Stimulated activated CD8-positive, alpha-beta memory T cell treated with anti-CD3 and anti-CD28 coated beads, Interleukin-15, amount 100 ng/mL, for 4 hours (primary cell): ENCODE data around the gene MMEL1.
"Not testable (repeated sequence)": the region's sequence is repeated elsewhere in the genome, so short reads cannot be mapped to it uniquely, and the experiment has no call there.

Experiments used
- DNase-seq, 2 donors: peaks; one replicate each; pipeline ENCODE4 v3.0.0-alpha.2; 2020; ENCODE audit warnings: low read depth in 2 of 2

MMEL1 gene

DNA sequence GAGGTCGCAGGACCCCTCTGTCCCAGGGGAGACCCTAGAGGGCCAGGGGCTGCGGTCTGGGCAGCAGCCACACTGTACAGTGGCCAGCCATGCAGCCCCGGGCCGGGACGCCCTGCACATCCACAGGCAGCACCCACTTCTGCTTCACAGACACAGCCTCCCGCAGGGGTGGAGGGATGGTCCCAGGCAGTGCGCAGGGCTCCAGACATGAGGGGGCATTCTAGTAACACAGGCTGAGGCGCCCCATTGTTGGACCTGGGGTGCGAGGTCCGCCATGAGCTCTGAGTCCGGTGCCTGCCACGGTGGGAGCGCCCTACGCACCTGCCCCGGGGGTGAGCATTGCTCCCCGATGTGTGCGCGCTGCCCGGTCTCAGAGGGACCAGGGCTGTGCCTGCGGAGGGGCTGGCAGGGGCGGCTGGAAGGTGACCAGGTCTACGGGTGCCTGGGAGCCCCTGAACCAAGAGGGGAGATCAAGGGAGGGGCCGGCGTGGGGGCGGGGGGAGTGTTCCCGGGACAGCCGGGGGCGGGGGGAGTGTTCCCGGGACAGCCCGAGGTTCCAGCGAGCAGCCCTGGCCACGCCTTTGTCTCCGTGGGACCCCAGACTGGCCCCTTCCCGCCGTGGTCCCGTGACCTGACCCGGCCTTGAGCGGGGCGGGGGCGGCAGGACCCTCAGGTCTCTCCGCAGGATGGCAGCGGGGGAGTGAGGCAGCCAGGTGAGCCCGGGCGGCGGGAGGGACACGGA lies 4.5 kb downstream of the MMEL1 start:
- no peak for DNase-seq

DNA sequence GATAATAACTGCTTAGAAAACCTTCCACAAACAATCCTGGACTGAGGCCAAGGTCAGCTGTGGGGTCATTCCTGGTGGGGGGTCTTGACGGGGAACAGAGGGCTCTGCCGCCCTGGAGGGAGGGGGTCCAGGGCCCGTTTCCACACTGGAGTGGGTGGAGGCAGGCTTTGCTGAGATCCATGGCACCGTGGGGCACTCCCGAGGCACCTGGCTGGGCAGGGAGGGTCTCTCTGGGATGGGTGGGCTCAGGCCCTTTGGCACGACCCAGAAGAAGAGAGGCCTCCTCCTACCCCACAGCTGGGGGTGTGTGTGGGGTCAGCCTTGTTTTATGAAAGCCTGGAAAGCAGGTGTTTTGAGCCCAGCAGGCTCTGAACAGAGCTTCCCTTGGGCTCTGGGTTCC lies 5.1 kb downstream of the MMEL1 start:
- DNase-seq: no peak

DNA sequence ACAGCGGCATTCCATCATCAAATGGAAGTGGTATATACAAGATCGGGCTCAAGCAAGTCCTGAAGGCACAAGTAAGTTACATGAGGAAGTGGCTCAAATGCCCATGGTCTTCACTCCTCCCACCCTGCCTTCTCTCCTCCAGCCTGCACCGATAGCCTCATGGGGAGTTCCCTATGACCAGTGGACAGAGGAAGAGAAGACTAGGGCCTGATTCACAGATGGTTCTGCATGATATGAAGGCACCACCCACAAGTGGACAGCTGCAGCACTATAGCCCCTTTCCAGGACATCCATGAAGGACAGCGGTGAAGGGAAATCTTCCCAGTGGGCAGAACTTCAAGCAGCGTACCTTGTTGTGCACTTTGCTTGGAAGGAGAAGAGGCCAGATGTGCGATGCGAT lies 7.1 kb downstream of the MMEL1 start:
- not testable (repeated sequence) for DNase-seq

DNA sequence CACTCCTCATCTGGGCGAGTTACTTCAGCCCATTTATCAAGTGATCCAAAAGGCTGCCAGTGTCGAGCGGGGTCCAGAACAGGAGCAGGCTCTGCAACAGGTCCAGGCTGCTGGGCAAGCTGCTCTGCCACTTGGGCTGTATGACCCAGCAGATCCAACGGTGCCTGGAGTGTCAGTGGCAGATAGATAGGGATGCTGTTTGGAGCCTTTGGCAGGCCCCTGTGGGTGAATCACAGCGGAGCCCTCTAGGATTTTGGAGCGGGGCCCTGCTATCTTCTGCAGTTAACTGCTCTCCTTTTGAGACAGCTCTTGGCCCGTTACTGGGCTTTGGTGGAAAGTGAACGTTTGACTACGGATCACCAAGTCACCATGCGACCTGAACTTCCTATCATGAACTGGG lies 7.5 kb downstream of the MMEL1 start:
- no peak for DNase-seq

DNA sequence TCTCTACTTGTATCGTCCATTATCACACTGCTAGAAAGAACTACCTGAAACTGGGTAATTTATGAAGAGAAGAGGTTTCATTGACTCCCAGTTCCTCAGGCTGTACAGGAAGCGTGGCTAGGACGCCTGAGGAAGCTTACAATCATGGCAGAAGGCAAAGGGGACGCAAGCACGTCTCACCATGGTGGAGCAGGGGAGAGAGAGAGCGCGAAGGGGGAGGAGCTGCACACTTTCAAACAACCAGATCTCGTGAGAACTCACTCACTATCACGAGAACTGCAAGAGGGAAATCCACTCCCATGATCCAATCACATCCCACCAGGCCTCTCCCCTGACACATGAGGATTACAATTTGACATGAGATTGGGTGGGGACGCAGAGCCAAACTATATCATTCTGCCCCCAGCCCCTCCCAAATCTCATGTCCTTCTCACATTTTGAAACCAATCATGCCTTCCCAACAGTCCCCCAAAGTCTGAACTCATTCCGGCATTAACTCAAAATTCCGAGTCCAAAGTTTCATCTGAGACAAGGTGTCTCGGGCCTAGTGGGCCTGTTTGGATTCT lies 8.0 kb downstream of the MMEL1 start:
- DNase-seq: no peak

DNA sequence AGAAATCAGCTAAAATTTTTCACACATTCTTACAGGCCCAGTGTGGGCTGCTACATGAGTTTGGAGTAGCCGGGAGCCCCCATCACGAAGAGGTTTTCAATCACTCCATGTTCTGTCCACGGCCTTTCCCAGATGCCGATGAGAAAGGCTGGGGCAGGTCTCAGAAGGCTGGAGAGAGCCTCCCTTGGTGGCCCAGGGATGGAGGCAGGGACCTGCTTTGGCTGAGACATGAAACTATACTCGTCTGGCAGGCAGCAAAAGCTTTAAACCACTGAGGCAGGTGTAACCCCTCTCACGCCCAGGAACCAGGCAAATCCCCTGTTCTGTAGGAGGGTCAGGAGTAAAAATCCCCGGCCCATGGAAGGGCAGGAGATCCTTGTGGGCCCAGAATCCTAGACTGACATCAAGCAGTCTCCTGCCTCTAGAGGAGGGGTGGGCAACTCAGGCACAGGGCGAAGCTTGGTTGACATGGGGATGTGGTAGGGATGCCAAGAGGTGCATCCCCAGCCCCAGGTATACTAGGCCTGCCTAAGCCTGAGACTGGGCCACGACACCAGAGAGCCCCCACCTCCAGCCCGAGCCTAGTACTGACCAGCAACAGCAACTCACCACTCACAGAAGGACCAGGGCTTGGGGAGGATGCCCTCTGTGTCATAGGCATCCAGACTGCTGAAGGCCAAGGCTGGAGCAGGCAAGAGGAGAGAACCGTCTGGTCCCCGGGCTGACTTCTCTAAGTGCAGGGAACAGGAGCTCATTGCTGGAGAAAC lies 9.1 kb downstream of the MMEL1 start:
- no peak for DNase-seq

DNA sequence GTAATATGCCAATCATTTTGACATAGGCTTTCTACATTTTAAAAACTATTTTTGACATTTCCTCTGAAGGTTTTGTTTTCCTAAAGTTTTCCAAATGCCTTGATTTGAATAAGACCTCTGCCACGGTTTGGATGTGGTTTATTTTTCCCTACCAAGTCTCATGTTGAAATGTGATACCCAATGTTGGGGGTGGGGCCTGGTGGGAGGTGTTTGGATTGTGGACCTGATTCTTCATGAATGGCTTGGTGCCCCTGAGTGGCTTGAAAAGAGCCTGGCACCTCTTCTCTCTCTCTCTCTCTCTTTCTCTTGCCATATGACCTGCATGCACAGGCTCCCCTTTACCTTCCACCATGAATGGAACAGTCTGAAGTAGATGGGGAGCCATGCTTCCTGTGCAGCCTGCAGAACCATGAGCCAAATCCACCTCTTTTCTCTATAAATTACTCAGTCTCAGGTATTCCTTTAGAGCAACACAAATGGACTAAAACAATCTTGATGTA lies 14.8 kb downstream of the MMEL1 start:
- DNase-seq: no peak

DNA sequence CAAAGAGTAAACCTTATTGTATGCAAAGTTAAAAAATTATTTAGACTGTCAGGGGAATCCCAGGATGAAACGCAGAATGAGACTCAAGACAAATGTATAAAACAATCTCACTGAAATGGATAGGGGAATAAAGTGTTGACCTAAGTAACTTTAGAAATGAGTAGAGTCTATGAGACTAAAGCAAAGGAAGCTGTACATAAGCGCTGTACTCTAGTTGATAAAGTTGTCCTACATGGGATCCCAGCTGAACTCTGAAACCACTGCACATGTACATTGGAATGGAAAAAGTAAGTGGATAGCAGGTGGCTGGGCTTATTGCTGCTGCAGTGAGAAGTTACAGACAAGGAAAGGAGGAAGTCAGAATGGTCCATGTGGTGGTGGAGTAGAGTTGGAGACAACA lies 18.7 kb downstream of the MMEL1 start:
- no peak for DNase-seq

DNA sequence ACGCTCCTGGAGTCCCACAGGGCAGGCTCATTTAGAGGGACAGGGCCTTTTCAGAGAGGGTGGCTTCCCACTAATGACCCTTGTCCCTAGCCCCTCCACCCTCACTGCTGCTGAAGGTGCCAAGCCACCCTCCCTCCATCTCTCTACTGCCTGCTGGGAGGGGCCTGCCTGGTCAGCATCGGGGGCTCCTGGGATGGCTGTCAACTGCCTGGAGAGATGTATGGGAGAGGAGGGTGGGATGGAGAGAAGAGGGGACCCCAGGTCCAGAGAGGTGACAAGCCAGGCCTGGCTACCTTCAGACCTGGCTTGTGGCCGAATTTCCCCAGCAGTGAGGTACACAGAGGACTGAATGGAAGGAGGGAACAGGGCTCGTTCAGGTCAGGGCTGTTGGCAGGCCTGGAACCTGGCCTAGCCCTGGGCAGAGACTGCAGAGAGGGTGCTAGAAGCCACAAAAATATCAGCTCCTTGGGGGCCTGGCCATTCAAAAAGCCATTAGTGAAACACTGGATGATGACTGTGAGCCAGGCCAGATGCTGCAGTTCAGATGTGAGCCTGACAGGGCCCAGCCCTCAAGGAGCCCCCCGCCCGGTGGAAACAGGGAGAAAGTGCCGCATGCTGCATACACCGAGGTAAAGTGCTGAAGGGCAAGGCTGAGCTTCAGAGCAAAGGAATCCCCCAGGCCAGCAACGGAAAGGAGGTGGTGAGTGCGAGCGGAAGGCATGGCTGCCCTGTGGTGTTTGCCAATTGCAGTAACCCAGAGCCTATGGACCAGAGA lies 20.0 kb downstream of the MMEL1 start:
- DNase-seq: no peak

DNA sequence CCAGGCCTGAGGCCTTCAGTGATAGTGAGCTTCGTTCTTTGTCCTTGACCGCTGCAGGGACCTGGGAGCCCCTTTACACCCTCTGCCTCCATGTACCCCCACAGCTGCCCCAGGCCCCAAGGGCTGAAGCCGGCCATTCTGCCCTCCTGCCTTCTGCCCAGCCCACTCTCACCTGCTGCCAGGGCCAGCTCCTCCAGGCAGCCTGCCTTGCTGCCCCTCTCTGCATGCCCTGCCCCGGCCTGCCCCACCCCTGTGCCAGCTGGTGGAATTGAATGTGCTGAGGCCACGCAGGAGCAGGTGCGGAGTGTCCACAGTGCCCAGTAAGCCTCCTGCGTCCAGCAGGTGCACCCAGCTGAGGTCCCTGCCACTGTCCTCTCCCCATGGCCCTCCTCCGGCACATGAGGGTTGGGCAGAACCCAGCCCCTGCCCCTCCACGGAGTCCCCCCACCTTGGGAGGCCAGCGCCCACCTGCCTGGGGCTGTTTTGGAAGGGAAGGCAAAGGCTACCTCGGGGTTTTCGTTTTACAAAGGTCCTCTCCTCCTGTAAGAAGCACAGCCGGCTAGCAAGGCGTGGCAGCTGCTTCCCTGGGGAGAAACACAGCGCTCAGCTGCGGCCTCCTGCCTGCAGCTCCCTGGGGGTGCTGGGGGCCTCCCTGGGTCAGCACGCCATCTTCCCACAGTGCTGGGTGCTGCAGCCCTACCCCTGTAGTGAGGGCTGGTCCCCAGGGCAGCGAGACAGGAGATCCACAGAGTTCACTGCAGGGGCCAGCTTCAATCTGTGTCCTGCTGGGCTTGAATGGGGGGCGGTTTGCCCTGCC lies 21.0 kb downstream of the MMEL1 start:
- DNase-seq: no peak

DNA sequence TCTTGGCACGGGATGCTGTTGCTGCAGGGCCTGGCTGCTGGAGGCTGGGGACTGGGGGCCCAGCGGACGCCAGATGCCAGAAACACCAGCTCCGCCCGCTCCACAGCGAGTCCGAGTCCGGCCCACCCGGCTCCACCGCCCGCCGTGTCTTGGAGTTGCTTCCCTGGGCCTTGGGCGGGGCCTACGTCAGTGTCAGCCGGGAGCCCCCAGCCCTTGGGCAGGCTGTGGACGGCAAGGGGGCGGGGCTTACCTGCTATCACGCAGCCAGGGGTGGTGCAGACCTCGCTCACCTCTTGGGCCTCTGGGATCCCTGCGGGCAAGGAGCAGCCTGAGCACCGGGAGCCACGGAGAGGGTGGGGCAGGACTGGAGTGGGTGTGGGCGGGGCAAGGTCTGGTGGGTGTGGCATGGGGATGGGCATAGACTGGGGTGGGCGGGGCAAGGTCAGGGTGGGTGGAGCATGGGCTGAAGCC lies 21.8 kb downstream of the MMEL1 start:
- no peak for DNase-seq

DNA sequence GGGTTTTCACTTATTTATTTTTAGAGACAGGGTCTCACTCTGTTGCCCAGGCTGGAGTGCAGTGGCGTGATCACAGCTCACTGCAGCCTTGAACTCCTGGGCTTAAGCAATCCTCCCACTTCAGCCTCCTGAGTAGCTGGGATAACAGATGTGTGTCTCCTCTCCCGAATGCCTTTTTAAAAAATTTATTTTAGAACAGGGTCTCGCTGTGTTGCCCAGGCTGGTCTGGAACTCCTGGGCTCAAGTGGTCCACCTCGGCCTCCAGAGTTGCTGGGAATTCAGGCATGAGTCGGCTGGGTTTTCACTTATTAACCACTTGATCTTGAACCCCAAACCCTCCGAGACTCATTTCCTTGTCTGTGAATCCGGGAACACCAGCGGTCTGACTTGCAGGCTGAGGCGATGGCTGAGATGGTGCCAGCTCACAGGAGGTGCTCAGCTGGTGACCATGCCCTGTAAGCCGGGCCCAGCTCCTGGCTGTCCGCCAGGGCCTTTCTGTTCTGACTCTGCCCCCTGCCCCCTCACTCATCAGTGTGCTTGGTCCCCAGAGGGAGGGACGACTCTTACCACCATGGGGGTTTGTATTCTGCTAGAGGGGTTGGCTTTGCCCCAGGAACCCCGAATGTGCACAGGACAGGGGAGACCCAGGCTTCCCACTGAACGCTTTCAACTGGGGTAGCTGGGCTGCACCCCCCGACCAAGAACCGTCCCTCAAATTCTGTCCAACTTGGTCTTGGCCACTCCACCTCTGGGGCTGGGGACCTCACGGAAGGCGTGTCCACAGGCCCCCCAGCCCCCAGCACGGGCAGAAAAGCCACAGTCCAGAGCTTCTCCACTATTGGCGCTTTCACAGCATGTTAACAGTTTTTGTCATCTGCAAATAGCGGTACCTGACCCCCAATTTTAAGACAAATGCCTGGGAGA lies 22.5 kb downstream of the MMEL1 start:
- no peak for DNase-seq

DNA sequence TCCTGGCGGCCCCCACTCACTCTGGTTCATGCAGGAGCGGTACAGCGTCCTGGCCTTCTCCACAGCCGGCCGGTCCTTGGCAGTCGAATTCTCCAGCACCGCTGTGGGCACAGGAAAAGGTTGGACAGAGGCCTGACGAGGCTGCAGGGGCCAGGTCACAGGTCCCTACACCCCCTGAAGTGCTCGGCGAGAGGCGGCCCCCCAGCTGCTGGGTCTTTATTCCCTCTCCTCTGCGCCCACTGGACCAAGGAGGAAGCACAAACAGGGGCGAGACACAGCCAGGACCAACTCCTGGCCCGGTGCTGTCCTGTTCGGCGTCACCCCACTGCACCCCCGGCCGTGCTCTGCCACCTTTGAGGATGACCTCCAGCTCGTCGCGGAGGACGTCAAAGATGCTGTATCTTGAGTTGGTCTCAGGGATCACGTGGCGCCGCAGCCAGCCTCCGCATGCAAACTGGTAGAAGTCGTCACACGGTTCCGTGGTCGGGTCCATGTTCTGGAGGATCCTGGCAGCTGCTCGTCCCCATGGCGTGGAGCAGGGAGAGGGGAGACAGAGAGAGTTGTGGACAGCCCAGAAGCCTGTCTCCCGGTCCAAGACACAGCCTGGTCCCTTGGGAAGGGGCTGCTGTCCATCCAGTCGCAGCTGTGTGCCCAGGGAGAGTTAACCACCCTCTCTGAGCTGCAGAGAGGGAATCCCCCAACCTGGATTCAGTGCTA lies 23.3 kb downstream of the MMEL1 start:
- no peak for DNase-seq

DNA sequence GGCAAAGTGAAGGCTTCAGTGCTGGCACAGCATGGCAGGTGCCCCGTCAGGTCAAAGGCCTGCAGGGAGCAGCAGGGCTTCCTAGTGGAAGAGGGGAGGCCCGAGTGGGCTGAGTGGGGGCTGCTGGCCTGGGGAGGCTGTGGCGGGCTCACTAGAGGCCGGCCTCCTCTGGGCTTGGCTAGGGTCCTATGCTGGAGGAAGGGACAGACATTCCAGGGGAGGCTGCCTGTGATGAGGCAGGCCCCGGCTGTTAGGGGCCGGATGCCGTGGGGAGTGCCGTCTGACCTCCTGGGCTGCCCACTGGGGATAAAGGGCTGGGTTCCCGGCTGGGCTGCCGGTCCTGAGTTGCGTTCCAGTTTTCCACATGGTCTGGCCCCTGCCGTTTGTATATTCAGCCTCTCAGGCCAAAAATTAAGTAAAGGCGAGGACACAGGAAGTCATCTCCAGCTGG lies 25.1 kb downstream of the MMEL1 start:
- no peak for DNase-seq

DNA sequence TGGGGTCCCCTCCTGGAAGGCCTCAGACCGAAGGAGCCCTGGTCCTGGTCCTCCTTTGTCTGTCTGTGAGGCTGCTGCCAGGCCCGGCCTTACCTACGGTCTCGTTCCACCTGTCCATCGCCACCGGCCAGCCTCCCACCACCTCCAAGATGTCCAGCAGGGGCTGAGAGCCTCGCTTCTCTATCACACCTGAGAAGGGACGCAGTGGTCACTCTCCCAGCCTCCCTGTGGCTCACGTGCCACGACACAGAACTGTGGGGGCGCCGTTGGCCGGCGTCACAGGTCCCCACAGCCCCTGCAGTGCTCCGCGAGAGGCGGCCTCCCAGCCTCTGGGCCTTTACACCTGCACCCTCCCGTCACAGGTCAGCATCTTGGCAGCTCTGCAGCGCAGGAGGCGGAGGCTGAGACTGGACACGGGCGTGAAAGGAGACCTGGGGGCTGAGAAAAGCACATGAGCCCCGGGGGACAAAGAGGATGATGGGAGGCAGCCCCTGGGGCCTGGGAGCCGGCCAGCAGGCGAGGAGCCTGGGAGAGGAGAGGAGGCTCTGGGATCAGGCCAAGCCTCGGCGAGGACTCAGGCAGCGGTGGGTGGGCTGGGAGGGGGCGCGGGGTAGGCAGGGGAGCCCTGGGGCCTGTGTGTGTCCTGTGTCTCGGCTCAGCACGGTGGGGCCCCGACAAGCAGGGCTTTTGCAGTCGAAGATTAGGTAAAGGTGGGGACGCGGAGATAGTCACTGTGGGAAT lies 25.8 kb downstream of the MMEL1 start:
- DNase-seq: no peak

DNA sequence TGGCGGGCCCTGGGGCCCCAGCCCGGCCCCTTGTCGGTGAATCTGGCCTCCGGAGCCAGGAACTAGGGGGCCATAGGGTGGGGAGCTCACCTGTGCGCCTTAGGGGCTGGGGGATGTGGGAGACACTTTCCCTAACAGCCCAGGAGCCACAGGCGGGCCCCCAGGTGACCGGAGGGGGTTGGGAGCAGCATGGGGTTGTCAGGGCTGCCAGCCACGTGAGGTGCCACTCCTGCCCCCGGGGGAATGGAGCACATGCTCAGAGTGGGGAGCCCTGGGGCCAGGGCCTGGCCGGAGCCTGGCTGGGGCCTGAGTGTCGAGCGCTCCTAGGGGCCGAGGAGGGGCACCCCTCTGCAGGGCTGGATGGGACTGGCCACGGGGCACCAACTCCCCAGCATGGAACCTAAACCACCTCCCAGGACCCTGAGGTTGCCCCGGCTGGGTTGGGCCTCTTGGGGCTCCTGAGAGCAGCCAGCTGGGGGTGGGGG lies 26.4 kb downstream of the MMEL1 start:
- no peak for DNase-seq

DNA sequence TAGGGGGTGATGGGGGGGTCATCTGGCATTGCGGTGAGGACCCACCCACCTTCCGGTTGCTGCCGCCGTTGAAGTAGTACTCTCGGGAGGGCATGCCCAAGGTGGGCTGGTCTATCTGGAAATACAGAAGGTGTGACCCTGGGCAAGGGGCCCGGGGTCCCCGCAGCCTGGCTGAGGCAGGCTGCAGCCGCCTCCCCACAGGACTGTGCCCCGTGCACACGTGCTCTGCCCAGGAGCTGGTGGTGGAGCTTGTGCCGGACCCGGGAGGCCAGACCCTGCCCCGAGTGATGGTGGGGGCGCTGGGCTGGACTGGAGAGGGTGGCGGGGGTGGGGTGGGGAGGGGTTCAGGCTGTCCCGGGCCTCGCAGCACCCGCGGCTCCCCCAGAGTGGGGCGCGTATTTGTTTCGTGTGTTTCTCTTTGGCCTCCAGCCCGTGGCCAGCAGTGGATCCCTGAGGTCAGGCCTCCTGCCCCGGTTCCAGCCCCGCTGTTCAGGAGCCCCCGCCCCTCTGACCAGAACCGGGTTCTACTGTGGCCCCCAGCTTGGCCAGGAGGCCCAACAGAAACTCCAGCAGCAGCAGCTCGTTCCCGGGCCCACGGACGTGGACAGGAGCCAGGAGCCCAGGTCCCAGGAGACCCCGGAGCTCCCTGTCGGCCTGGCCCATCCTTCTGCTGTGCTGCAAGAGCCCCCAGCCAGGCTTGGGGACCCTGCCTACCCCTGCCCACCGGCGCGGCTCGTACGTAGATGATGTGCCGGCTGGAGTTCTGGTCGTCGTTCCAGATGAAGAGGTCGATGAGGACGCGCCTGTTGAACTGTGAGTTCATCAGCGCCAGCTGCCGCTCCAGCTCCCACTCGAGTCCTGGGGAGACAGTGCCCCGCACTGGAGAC lies 27.1 kb downstream of the MMEL1 start:
- no peak for DNase-seq
